Spinal cord (tissue), 10 donors: ENCODE data around the gene MAP2K5. TPM values are rescaled to one million over a fixed set of nuclear protein-coding genes. Genes with fewer than 3 reads are reported as not detected.

Source experiments
- DNase-seq, 6 donors: peaks; one replicate each; pipeline versions ENCODE4 v3.0.0 to v3.0.0-alpha.2; 2013 to 2015; ENCODE audit warnings: low spot score in 6 of 6, low read depth in 4 of 6
- H3K27ac ChIP-seq: one replicate; pipeline ENCODE4 v1.5.1; 2013; ENCODE audit warnings: low read depth, low read length, control low read depth
- H3K27me3 ChIP-seq: one replicate; pipeline ENCODE4 v1.6.1; 2013; ENCODE audit warnings: low read length; ENCODE audit not compliant: control insufficient read depth, insufficient read depth
- H3K36me3 ChIP-seq: one replicate; pipeline ENCODE4 v1.6.1; 2013; ENCODE audit warnings: low read length; ENCODE audit not compliant: control insufficient read depth, insufficient read depth
- H3K4me1 ChIP-seq: one replicate; pipeline ENCODE4 v1.6.1; 2013; ENCODE audit warnings: low read length; ENCODE audit not compliant: control insufficient read depth, insufficient read depth
- H3K4me3 ChIP-seq: one replicate; pipeline ENCODE4 v1.5.1; 2013; ENCODE audit warnings: low read depth, low read length, control low read depth
- H3K9me3 ChIP-seq: one replicate; pipeline ENCODE4 v1.6.1; 2013; ENCODE audit warnings: low read length; ENCODE audit not compliant: control insufficient read depth, insufficient read depth
- WGBS: methylation state at CpG from one replicate; pipeline ENCODE4 v1.1.5; 2013; ENCODE audit warnings: missing lambda C conversion rate; ENCODE audit not compliant: insufficient coverage; 5-methylcytosine and 5-hydroxymethylcytosine counted together
- polyA plus RNA-seq, 2 donors: library from polyadenylated mRNA; unstranded; fragments of 120-200 nt; gene quantifications; one replicate each; pipeline ENCODE4 v1.2.1, GENCODE V29; 2013; ENCODE audit not compliant: insufficient read length in 2 of 2
- total RNA-seq, 2 donors: library from RNA; depleted of rRNA in 1 of 2; stranded (reverse); fragments of 120-200 nt in 1 of 2; fragments of >200 nt in 1 of 2; gene quantifications; one replicate each; pipeline versions ENCODE4 v1.2.3 to v1.2.4, GENCODE V29; 2013 to 2014
- donor health status: healthy.

The MAP2K5 gene
- total and polyA plus RNA-seq, 4 donors: 15.6 to 29.4 (median 25.4) TPM

DNA sequence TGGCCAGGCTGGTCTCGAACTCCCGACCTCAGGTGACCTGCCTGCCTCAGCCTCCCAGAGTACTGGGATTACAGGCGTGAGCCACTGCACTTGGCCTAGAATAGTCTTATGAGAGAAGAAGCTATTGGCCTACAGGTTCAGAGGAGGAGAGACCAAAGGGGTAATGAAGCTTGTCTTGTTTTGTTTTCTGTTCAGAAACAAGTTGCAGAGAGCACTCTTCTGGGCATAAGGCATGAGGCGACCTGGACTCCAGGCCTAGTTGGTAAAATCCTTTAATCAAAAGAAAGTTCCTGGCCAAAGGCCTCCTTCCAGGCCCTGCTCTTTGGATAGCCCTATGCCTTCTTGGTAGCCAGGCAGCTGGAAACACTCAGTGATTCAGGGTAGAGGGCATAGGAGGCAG is 195.6 kb downstream of the MAP2K5 start:
- H3K9me3 ChIP-seq: no peaks in the 10 kb centered on the region
- no peaks in the 10 kb centered on the region for H3K36me3 ChIP-seq
- no peak for DNase-seq
- H3K27me3 ChIP-seq: no peaks in the 10 kb centered on the region
- no peak overlapping the region for H3K27ac ChIP-seq
- H3K4me1 ChIP-seq: no peaks in the 10 kb centered on the region
- no peak overlapping the region for H3K4me3 ChIP-seq
- WGBS: 69% methylated on average over 4 of the region's 4 CpGs

DNA sequence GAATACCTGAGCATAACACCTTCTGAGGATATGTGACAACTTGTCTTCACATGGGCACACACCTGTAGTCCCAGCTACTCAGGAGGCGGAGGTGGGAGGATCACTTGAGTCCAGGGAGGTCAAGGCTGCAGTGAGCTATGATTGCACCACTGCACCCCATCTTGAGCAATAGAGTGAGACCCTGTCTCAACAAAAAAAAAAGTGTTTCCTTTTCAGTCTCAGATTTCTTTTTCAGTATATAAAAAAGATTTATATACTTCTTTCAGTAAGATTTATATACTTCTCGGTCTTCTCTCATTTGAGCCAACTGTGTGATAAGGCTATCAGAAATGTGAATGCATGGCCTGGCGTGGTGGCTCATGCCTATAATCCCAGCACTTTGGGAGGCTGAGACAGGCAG is 197.9 kb downstream of the MAP2K5 start:
- Histone ChIP-seq H3K9me3 (no peaks in the 10 kb centered on the region), H3K4me1 (no peaks in the 10 kb centered on the region), H3K27me3 (no peaks in the 10 kb centered on the region), H3K36me3 (no peaks in the 10 kb centered on the region), H3K4me3 (no peak overlapping the region), H3K27ac (no peak overlapping the region)
- 94% methylated on average over 2 of the region's 3 CpGs for WGBS
- DNase-seq: no peak

DNA sequence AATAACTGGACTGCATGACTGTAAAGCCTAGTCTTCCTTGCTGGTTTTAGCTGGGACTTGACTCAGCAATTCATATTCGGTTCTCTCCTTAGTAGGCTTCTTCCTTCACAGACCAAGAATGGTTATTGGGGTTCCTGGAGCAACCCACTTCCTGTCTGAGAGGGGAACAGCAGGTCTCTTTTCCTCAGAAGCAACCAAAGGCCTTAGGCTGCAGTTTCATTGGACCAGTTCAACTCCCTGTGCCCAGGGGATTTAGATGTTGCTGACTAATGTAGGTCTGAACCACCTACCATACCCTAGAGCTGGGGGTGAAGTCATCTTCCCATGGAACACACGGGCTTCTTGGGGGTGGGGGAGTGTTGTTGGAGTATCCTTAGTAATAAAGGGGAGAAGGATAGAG is 198.8 kb downstream of the MAP2K5 start:
- WGBS: 80% methylated on average over 1 of the region's 2 CpGs
- DNase-seq: no peak
- H3K27me3 ChIP-seq: no peaks in the 10 kb centered on the region
- H3K9me3 ChIP-seq: no peaks in the 10 kb centered on the region
- H3K4me1 ChIP-seq: no peaks in the 10 kb centered on the region
- no peak overlapping the region for H3K4me3 ChIP-seq
- H3K36me3 ChIP-seq: no peaks in the 10 kb centered on the region
- no peak overlapping the region for H3K27ac ChIP-seq

DNA sequence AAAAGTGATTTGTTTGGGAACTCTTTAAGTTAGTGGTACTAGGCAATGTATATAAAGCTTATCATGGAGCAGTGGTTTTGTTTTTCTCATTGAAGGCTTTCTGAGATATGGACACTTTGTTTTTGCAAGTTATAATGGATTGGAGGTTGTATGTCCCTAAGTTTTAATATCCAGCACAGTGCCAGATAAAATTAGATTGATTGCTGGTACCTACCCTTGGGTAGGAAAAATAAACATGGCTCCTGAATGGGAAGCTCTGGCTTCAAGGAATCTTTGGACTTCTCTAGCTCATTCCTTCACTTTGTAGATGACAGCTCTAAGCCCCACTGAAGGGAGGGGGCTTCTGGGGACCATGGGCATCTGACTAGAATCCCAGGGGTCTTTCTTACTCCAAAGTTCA is 201.1 kb downstream of the MAP2K5 start:
- no peak for DNase-seq

DNA sequence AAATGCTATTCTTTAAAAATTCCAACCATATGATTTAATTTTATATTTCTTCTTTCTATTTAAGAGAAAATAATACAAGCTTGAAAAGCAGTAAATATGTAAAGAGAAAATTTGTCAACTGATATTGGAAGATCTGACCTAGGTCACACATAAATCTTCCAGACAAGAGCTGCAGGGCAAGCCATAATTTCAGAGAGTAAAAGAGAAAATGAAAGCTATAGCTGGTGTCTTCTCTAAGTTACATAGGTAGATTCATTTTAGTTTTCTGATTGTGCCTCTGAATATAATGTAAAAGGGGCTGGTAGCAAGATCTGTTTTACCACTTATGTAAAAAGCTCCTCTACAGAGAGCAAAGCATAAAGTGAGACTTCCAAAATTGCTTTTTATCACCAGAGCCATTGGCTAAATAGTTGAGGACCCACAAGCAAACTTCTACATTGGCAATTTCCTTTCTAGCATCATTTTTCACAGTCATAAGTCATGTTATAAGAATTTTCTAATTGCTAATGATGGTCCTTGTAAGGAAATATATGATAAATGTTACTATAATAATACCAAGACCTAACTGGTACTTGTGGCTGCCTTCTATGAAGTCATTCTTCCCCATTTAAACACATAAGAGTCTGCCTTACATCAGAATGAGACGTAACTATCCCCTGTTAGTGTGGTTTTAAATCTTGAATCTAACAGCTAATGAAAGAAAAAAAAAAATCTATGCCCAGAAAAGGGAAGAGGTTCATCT is 202.0 kb downstream of the MAP2K5 start:
- Histone ChIP-seq H3K36me3 (no peaks in the 10 kb centered on the region), H3K4me3 (no peak overlapping the region), H3K4me1 (no peaks in the 10 kb centered on the region), H3K27ac (no peak overlapping the region), H3K27me3 (no peaks in the 10 kb centered on the region), H3K9me3 (no peaks in the 10 kb centered on the region)
- DNase-seq: no peak
- WGBS: no CpG with 5 or more reads among the region's 1 CpG

More for the DNA sequence above, 201.1 kb downstream of the MAP2K5 start:
- H3K4me3 ChIP-seq: no peak overlapping the region
- H3K9me3 ChIP-seq: no peaks in the 10 kb centered on the region
- no peaks in the 10 kb centered on the region for H3K4me1 ChIP-seq
- H3K27ac ChIP-seq: no peak overlapping the region
- H3K27me3 ChIP-seq: no peaks in the 10 kb centered on the region
- no peaks in the 10 kb centered on the region for H3K36me3 ChIP-seq

DNA sequence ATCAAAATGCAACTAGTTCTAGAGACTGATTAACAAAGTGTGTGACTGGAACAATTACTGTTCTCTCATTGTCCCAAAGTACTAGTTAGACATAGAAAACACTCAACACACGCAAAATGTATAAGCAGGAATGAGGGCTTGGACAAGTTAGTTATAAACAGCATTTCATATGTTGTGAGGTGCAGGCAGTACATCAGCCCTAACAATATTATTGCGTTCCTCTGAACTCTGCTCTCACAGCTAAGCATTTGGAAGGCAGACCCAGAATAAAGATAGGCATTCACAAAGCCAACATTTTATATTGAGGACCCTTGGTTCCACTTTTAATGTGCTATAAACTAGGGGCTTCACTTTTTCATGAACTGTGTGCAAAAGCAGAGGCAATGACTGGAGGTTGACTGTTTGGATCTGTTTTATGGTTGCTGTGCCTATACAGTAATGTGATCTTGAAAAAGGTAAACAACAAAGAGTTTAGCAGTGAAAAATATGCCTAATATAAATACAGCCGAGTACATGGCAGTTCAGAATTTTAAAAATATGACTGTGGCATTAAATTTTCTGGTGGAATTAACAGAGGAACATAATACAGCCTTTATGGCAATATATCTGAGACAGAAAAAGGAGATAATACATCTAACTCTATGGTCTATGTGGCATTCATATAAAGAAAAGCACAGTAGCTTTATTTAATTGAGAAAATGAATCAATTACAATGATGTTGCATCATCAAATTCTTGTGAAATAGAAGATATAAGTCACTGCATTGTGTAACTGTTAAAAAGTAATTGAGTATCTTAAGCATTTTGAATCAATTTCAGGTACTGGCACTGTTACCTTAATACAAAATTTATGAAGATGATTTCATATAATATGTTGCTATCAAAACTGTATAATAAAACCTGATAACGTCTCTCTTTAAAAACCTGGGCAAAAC is 202.8 kb downstream of the MAP2K5 start:
- Histone ChIP-seq H3K36me3 (no peaks in the 10 kb centered on the region), H3K9me3 (no peaks in the 10 kb centered on the region), H3K27ac (no peak overlapping the region), H3K27me3 (no peaks in the 10 kb centered on the region), H3K4me1 (no peaks in the 10 kb centered on the region), H3K4me3 (no peak overlapping the region)
- no CpG with 5 or more reads among the region's 4 CpGs for WGBS
- no peak for DNase-seq

DNA sequence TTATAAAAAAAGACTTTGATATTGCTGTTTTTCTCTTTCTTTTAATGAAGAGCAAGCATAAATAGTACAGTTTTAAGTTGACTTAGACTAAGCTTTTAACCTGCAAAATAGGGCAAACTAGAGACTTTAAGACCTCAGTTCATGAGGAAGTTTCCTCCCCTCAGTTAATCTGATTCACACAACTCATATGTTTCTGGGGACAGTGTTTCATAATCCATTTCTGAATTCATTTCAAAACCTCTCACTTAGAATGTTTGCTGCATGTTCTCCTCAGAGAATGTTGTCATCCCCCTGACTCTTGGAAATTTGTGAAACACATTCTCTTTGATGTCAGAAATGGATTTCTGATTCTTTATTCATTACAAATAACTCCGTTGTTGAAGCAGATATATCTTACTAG is 203.5 kb downstream of the MAP2K5 start:
- Histone ChIP-seq H3K27me3 (no peaks in the 10 kb centered on the region), H3K4me1 (no peaks in the 10 kb centered on the region), H3K4me3 (no peak overlapping the region), H3K36me3 (no peaks in the 10 kb centered on the region), H3K9me3 (no peaks in the 10 kb centered on the region), H3K27ac (no peak overlapping the region)
- DNase-seq: no peak
- WGBS: no CpG with 5 or more reads among the region's 1 CpG

DNA sequence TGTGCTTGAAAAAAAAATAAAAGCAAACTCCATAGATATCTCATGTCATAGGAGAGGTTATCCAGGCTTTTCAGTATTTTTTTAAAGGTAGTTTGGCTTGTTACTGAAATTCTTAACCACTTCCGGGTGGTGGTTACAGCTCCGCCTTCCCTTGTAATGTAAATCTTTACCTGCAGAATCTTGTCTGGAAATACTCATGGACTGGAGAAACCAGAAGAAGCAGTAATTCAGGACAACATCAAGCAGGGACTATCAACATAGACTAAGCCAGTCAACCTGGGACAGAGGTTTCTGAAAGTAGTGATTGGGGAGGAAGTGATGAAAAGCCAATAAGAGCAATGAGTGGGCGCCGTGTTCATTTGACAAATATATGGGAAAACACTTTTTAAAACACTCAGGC is 203.9 kb downstream of the MAP2K5 start:
- WGBS: no CpG with 5 or more reads among the region's 4 CpGs
- no peak for DNase-seq

DNA sequence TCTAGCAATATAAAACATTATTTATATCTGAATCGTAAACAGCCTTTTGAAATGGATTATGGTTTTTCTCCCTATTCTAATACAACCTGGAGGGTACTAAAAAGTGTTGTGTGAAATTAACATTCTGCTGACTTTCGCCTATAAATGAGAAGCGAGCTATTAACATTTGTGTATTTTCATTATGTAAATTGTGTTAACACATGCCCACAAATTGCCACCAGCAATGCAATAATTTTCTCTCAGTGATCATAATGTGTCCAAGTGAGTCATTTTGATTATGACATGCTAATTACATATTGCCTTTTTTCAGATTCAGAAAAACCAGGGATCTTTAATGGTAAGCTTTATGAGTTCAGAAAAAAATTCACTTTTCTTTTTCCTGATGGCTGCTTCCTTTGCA is 205.4 kb downstream of the MAP2K5 start:
- H3K4me3 ChIP-seq: no peak overlapping the region
- no peaks in the 10 kb centered on the region for H3K36me3 ChIP-seq
- no CpG with 5 or more reads among the region's 3 CpGs for WGBS
- no peaks in the 10 kb centered on the region for H3K4me1 ChIP-seq
- peak in 1 of 6 donors; percentile 93 for DNase-seq
- H3K9me3 ChIP-seq: no peaks in the 10 kb centered on the region
- H3K27ac ChIP-seq: no peak overlapping the region
- no peaks in the 10 kb centered on the region for H3K27me3 ChIP-seq

More for the DNA sequence above, 203.9 kb downstream of the MAP2K5 start:
- H3K9me3 ChIP-seq: no peaks in the 10 kb centered on the region
- no peaks in the 10 kb centered on the region for H3K4me1 ChIP-seq
- H3K27me3 ChIP-seq: no peaks in the 10 kb centered on the region
- no peak overlapping the region for H3K27ac ChIP-seq
- H3K4me3 ChIP-seq: no peak overlapping the region
- H3K36me3 ChIP-seq: no peaks in the 10 kb centered on the region

DNA sequence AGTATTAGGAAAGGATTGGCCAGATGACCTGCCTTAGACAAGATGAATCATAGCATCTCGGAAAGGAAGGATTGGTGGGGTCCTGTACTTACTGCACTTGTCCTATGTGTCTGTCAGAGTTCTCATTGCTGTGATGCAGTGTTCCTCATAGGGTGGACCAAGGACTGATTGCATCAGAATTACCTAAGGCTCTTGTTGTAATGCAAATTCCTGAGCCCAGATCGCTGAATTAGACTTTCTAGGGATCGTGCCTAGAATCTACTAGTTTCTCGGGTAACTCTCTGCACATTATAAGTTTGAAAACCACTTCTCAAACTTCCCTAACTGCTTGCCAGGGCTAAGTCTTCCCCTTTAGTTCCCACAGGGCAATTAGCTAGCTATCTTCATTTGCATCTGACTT is 207.9 kb downstream of the MAP2K5 start:
- no peaks in the 10 kb centered on the region for H3K4me1 ChIP-seq
- no peak overlapping the region for H3K27ac ChIP-seq
- 80% methylated on average over 4 of the region's 4 CpGs for WGBS
- H3K27me3 ChIP-seq: no peaks in the 10 kb centered on the region
- DNase-seq: no peak
- no peaks in the 10 kb centered on the region for H3K9me3 ChIP-seq
- no peaks in the 10 kb centered on the region for H3K36me3 ChIP-seq
- H3K4me3 ChIP-seq: no peak overlapping the region
